HCT116 (cell line): ENCODE results near the gene PHF3. TPM values are rescaled to one million over a fixed set of nuclear protein-coding genes. Genes with fewer than 3 reads are reported as not detected.

Source experiments
- ATAC-seq: fragments of 200-7000 bp; cut with Tn5 transposase; 2 replicates; pipeline ENCODE4 v1.9.1; 2020; ENCODE audit warnings: mild to moderate bottlenecking, moderate library complexity
- BruUV-seq: library from RNA; stranded (reverse); fragments of 400-500 nt; replicated peaks from 2 replicates; lab custom pipeline; 2021; lab: Mats Ljungman, UMichigan
- CTCF ChIA-PET: fragments of 300-600 bp; sonication (Branson Sonifier 250); formaldehyde crosslinking; loops from one replicate; lab custom pipeline; 2021; ENCODE audit warnings: antibody characterized with exemption; lab: Charles Lee
- POLR2A ChIA-PET: fragments of 300-600, 350-600 bp; sonication (Branson Sonifier 250); formaldehyde crosslinking; loops from one replicate; lab custom pipeline; 2021; ENCODE audit warnings: antibody characterized with exemption; lab: Charles Lee
- RAD21 ChIA-PET, 2 experiments: fragments of 300-600 bp; sonication (Branson Sonifier 250); formaldehyde crosslinking; loops; one replicate each; lab custom pipeline; 2023; ENCODE audit warnings: low total read pairs in 2 of 2; ENCODE audit not compliant: uncharacterized antibody in 2 of 2, unreplicated experiment in 2 of 2, low non-redundant PET in 1 of 2; lab: Charles Lee
- DNase-seq: peaks from one replicate; pipeline ENCODE4 v3.0.0-alpha.2; 2010; ENCODE audit warnings: low read depth, low spot score
- H2AFZ ChIP-seq: fragments of 200-600 bp; shearing (Covaris generic), sonication (generic); 2 replicates; pipeline ENCODE4 v1.6.1; 2017; ENCODE audit warnings: low read depth, mixed run types, mixed read lengths, antibody characterized with exemption, low read length; ENCODE audit not compliant: poor library complexity, severe bottlenecking
- H3K27ac ChIP-seq: 2 replicates; pipeline ENCODE4 v1.5.1; 2012; ENCODE audit warnings: low read depth, low read length
- H3K27me3 ChIP-seq: fragments of 200-600 bp; sonication (generic); 2 replicates; pipeline ENCODE4 v1.6.1; 2016; ENCODE audit warnings: mixed run types, low read length, mixed read lengths; ENCODE audit not compliant: insufficient read depth
- H3K36me3 ChIP-seq, 2 experiments: fragments of 200-500 bp in 1 of 2; fragments of 200-600 bp in 1 of 2; sonication (Bioruptor generic) in 1 of 2; sonication (generic) in 1 of 2; 2 replicates each; pipeline versions ENCODE4 v1.5.1 to v1.6.1; 2014 to 2016; ENCODE audit warnings: low read length in 2 of 2, inconsistent platforms in 1 of 2, mixed read lengths in 1 of 2, mixed run types in 1 of 2; ENCODE audit not compliant: insufficient read depth in 2 of 2, control insufficient read depth in 1 of 2
- H3K4me1 ChIP-seq, 2 experiments: fragments of 200-600 bp in 1 of 2; sonication (generic) in 1 of 2; 2 replicates each; pipeline versions ENCODE4 v1.5.1 to v1.6.1; 2012 to 2017; ENCODE audit warnings: low read length in 2 of 2, inconsistent platforms in 1 of 2, mild to moderate bottlenecking in 1 of 2, mixed read lengths in 1 of 2, mixed run types in 1 of 2, moderate library complexity in 1 of 2; ENCODE audit not compliant: insufficient read depth in 2 of 2, control insufficient read depth in 1 of 2
- H3K4me2 ChIP-seq: fragments of 200-600 bp; sonication (generic); 2 replicates; pipeline ENCODE4 v1.6.1; 2017; ENCODE audit warnings: mixed run types, low read length, mixed read lengths
- H3K4me3 ChIP-seq, 2 experiments: fragments of 200-600 bp in 1 of 2; sonication (generic) in 1 of 2; replicated peaks in 1 of 2; 2 replicates each; pipeline ENCODE4 v1.5.1; 2011 to 2016; ENCODE audit warnings: low read length in 2 of 2, control low read depth in 1 of 2, low read depth in 1 of 2, mild to moderate bottlenecking in 1 of 2, mixed read lengths in 1 of 2, mixed run types in 1 of 2
- H3K79me2 ChIP-seq: fragments of 200-600 bp; sonication (generic); 2 replicates; pipeline ENCODE4 v1.6.1; 2017; ENCODE audit warnings: mild to moderate bottlenecking, mixed run types, low read length, moderate library complexity, mixed read lengths; ENCODE audit not compliant: insufficient read depth
- H3K9ac ChIP-seq: fragments of 200-600 bp; sonication (generic); 2 replicates; pipeline ENCODE4 v1.6.1; 2016; ENCODE audit warnings: low read length, mixed read lengths
- H3K9me2 ChIP-seq: fragments of 200-600 bp; sonication (generic), shearing (Covaris generic); 2 replicates; pipeline ENCODE4 v1.6.1; 2017; ENCODE audit warnings: mixed run types, mild to moderate bottlenecking, moderate library complexity; ENCODE audit not compliant: insufficient read depth
- H3K9me3 ChIP-seq, 2 experiments: fragments of 200-500 bp in 1 of 2; fragments of 200-600 bp in 1 of 2; sonication (Bioruptor generic) in 1 of 2; sonication (generic) in 1 of 2; 2 replicates each; pipeline ENCODE4 v1.6.1; 2014 to 2017; ENCODE audit warnings: low read length in 2 of 2, mixed read lengths in 2 of 2, inconsistent platforms in 1 of 2, low read depth in 1 of 2, mild to moderate bottlenecking in 1 of 2, mixed run types in 1 of 2, moderate library complexity in 1 of 2; ENCODE audit not compliant: control insufficient read depth in 1 of 2, insufficient read depth in 1 of 2
- H4K20me1 ChIP-seq: fragments of 200-600 bp; sonication (generic), shearing (Covaris generic); 2 replicates; pipeline ENCODE4 v1.6.1; 2017; ENCODE audit warnings: mixed run types, mild to moderate bottlenecking, moderate library complexity; ENCODE audit not compliant: insufficient read depth
- ATF3 ChIP-seq: IDR thresholded peaks from 2 replicates; pipeline ENCODE4 v1.6.1; 2012
- CBX3 ChIP-seq: IDR thresholded peaks from 2 replicates; pipeline ENCODE4 v1.6.1; 2012; ENCODE audit warnings: low read depth
- EGR1 ChIP-seq: IDR thresholded peaks from 2 replicates; pipeline ENCODE4 v1.6.1; 2012; ENCODE audit warnings: low read depth
- ELF1 ChIP-seq: IDR thresholded peaks from 2 replicates; pipeline ENCODE4 v1.6.1; 2012; ENCODE audit warnings: low read depth, borderline replicate concordance
- EZH2phosphoT487 ChIP-seq: fragments of 200-600 bp; IDR thresholded peaks from 2 replicates; pipeline ENCODE4 v1.6.1; 2018; ENCODE audit warnings: antibody characterized with exemption, borderline replicate concordance
- FOSL1 ChIP-seq: IDR thresholded peaks from 2 replicates; pipeline ENCODE4 v1.6.1; 2012; ENCODE audit warnings: low read depth
- JUND ChIP-seq: IDR thresholded peaks from 2 replicates; pipeline ENCODE4 v1.6.1; 2012
- POLR2A ChIP-seq: IDR thresholded peaks from 2 replicates; pipeline ENCODE4 v1.7.0; 2011; ENCODE audit warnings: borderline replicate concordance; ENCODE audit not compliant: insufficient read depth, insufficient read length; ENCODE audit errors: extremely low read depth
- POLR2AphosphoS5 ChIP-seq: IDR thresholded peaks from 2 replicates; pipeline ENCODE4 v1.6.1; 2011; ENCODE audit warnings: mild to moderate bottlenecking, low read depth, low read length, moderate library complexity
- RAD21 ChIP-seq: IDR thresholded peaks from 2 replicates; pipeline ENCODE4 v1.6.1; 2012; ENCODE audit warnings: low read depth, mild to moderate bottlenecking
- REST ChIP-seq: IDR thresholded peaks from 2 replicates; pipeline ENCODE4 v1.6.1; 2012; ENCODE audit warnings: low read depth
- SIN3A ChIP-seq: IDR thresholded peaks from 2 replicates; pipeline ENCODE4 v1.6.1; 2012; ENCODE audit warnings: low read depth
- SP1 ChIP-seq: IDR thresholded peaks from 2 replicates; pipeline ENCODE4 v1.6.1; 2012; ENCODE audit warnings: low read depth
- SRF ChIP-seq: IDR thresholded peaks from 2 replicates; pipeline ENCODE4 v1.6.1; 2012; ENCODE audit warnings: low read depth
- TCF7L2 ChIP-seq: IDR thresholded peaks from 2 replicates; pipeline ENCODE4 v1.7.0; 2011; ENCODE audit warnings: borderline replicate concordance, inconsistent platforms; ENCODE audit not compliant: insufficient read depth, insufficient read length; ENCODE audit errors: extremely low read depth
- YY1 ChIP-seq: IDR thresholded peaks from 2 replicates; pipeline ENCODE4 v1.6.1; 2011; ENCODE audit warnings: low read length, low read depth, moderate library complexity, mild to moderate bottlenecking; ENCODE audit not compliant: insufficient replicate concordance; ENCODE audit errors: extremely low read depth
- ZNF274 ChIP-seq: fragments of 200-500 bp; sonication (Bioruptor generic); IDR thresholded peaks from 2 replicates; pipeline ENCODE4 v1.6.1; 2014; ENCODE audit warnings: mild to moderate bottlenecking, low read depth, low read length, inconsistent platforms
- intact Hi-C: fragments of 100-400 bp; cut with micrococcal nuclease; formaldehyde crosslinking; loops from 2 replicates; pipeline ENCODE4 v1.10.0; 2022
- total RNA-seq: library from RNA; stranded (reverse); gene quantifications from one replicate; pipeline ENCODE4 v1.2.1, GENCODE V29; 2021; ENCODE audit not compliant: unreplicated experiment
- TF ChIP-seq, protein P1 (sequence below): IDR thresholded peaks from 2 replicates; pipeline ENCODE4 v1.6.1; 2011; ENCODE audit warnings: mild to moderate bottlenecking, low read length, moderate library complexity; ENCODE audit not compliant: insufficient replicate concordance; ENCODE audit errors: extremely low read depth

PHF3 gene
- total RNA-seq, 1 experiment from 2014 or later = 51.1 TPM

- no peak overlapping the region for H3K9ac ChIP-seq
- no TSS peak for BruUV-seq
- POLR2A ChIA-PET = no interaction called here
Measured at GRCh38 chr6:63706630-63707029, 71.0 kb downstream of the PHF3 start.

More at GRCh38 chr6:63706630-63707029, 71.0 kb downstream of the PHF3 start:
- DNase-seq (no peak), ATAC-seq (no peak)
- no peak overlapping the region for H3K4me2 ChIP-seq
- H3K27ac ChIP-seq = no peak overlapping the region
- H3K27me3 ChIP-seq = no peaks in the 10 kb centered on the region
- intact Hi-C loops = no loop called here
- H3K4me3 ChIP-seq = no peak overlapping the region
- ChIA-PET CTCF (no interaction called here), RAD21 (no interaction called here)
- H3K4me1 ChIP-seq = no peaks in the 10 kb centered on the region
- no peaks in the 10 kb centered on the region for H4K20me1 ChIP-seq
- no peaks in the 10 kb centered on the region for H3K9me2 ChIP-seq
- no peaks in the 10 kb centered on the region for H3K9me3 ChIP-seq
- no peaks in the 10 kb centered on the region for H3K79me2 ChIP-seq
- TF ChIP-seq JUND = no peak
- no peak for TF ChIP-seq ATF3
- TF ChIP-seq POLR2AphosphoS5 = no peak
- no peak for TF ChIP-seq YY1
- no peak for TF ChIP-seq EGR1
- no peak for TF ChIP-seq ZNF274
- no peak for TF ChIP-seq SP1
- TF ChIP-seq, protein P1, sequence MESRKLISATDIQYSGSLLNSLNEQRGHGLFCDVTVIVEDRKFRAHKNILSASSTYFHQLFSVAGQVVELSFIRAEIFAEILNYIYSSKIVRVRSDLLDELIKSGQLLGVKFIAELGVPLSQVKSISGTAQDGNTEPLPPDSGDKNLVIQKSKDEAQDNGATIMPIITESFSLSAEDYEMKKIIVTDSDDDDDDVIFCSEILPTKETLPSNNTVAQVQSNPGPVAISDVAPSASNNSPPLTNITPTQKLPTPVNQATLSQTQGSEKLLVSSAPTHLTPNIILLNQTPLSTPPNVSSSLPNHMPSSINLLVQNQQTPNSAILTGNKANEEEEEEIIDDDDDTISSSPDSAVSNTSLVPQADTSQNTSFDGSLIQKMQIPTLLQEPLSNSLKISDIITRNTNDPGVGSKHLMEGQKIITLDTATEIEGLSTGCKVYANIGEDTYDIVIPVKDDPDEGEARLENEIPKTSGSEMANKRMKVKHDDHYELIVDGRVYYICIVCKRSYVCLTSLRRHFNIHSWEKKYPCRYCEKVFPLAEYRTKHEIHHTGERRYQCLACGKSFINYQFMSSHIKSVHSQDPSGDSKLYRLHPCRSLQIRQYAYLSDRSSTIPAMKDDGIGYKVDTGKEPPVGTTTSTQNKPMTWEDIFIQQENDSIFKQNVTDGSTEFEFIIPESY = no peak
- no peak for TF ChIP-seq TCF7L2
- no peak for TF ChIP-seq SIN3A
- no peak for TF ChIP-seq EZH2phosphoT487
- no peak for TF ChIP-seq REST
- no peak for TF ChIP-seq SRF
- TF ChIP-seq FOSL1 = no peak
- TF ChIP-seq CBX3 = no peak
- no peak for TF ChIP-seq ELF1
- no peak for TF ChIP-seq POLR2A
- no peak for TF ChIP-seq RAD21
- H3K36me3 ChIP-seq = peaks cover 22 to 40% of the 10 kb centered on the region in 2 experiments
- no peak overlapping the region for H2AFZ ChIP-seq
